Breast epithelium (tissue), 4 donors: ENCODE results near the gene SDE2. TPM values are rescaled to one million over a fixed set of nuclear protein-coding genes. Genes with fewer than 3 reads are reported as not detected.

Experiments
- DNase-seq, 2 donors: peaks; one replicate each; pipeline ENCODE4 v3.0.0-alpha.2; 2019; ENCODE audit warnings: low spot score in 2 of 2
- H3K27ac ChIP-seq, 2 donors: fragments of 200-600 bp; sonication (generic) in 1 of 2; one replicate each; pipeline ENCODE4 v1.5.1; 2016 to 2019; ENCODE audit warnings: mild to moderate bottlenecking in 1 of 2
- H3K27me3 ChIP-seq, 2 donors: fragments of 200-600 bp; sonication (generic) in 1 of 2; one replicate each; pipeline versions ENCODE4 v1.5.1 to v1.6.0; 2017 to 2019; ENCODE audit warnings: control low read depth in 1 of 2, mild to moderate bottlenecking in 1 of 2
- H3K36me3 ChIP-seq: fragments of 200-600 bp; one replicate; pipeline ENCODE4 v1.5.1; 2019
- H3K4me1 ChIP-seq, 2 donors: fragments of 200-600 bp; sonication (generic); one replicate each; pipeline ENCODE4 v1.5.1; 2016 to 2019; ENCODE audit warnings: control low read depth in 1 of 2
- H3K4me3 ChIP-seq, 3 donors: fragments of 200-600 bp; sonication (generic); 1 replicate in 2 of 3; 2 replicates in 1 of 3; pipeline ENCODE4 v1.5.1; 2016 to 2019; ENCODE audit warnings: mild to moderate bottlenecking in 3 of 3, moderate library complexity in 2 of 3
- H3K9me3 ChIP-seq, 2 donors: fragments of 200-600 bp; sonication (generic) in 1 of 2; one replicate each; pipeline ENCODE4 v1.5.1; 2016 to 2019; ENCODE audit warnings: control low read depth in 1 of 2
- CTCF ChIP-seq, 3 donors: fragments of 450-650 bp; IDR thresholded peaks; one replicate each; pipeline ENCODE4 v1.5.1; 2016 to 2017; ENCODE audit warnings: antibody characterized with exemption in 3 of 3, mild to moderate bottlenecking in 3 of 3, moderate library complexity in 3 of 3
- POLR2A ChIP-seq: fragments of 450-650 bp; IDR thresholded peaks from one replicate; pipeline ENCODE4 v1.6.1; 2016; ENCODE audit warnings: antibody characterized with exemption, mild to moderate bottlenecking, moderate library complexity
- POLR2AphosphoS5 ChIP-seq, 3 donors: sonication (generic); formaldehyde crosslinking; IDR thresholded peaks; one replicate each; pipeline ENCODE4 v1.6.1; 2017; ENCODE audit warnings: antibody characterized with exemption in 3 of 3
- intact Hi-C: fragments of 100-400 bp; cut with DNase I; formaldehyde crosslinking; loops from one replicate; pipeline ENCODE4 v1.15.1; 2023; ENCODE audit warnings: low total_unique reads
- total RNA-seq, 3 donors: library from RNA; depleted of rRNA; stranded (reverse); fragments of >200 nt; gene quantifications; one replicate each; pipeline ENCODE4 v1.1.0, GENCODE V29; 2016

SDE2 gene
- total RNA-seq, 3 donors from 2014 or later = 17.6 to 25.3 (median 22.0) TPM

- H3K36me3 ChIP-seq = no peaks in the 10 kb centered on the region
- TF ChIP-seq POLR2AphosphoS5 (IDR thresholded peaks at IDR 0.05) (no peak), CTCF (IDR thresholded peaks at IDR 0.05) (no peak), POLR2A (no peak)
- peaks cover 0 to 4% of the 10 kb centered on the region in 2 donors for H3K4me1 ChIP-seq
- intact Hi-C loops = no loop called here
- no peak overlapping the region for H3K4me3 ChIP-seq
- no peak for DNase-seq
- H3K27me3 ChIP-seq = no peaks in the 10 kb centered on the region
- H3K27ac ChIP-seq = no peak overlapping the region
- no peaks in the 10 kb centered on the region for H3K9me3 ChIP-seq
Observed at GRCh38 chr1:225934711-225935110, 64.4 kb downstream of the SDE2 start.

- no peak for DNase-seq
- Histone ChIP-seq H3K4me3 (no peak overlapping the region), H3K9me3 (no peaks in the 10 kb centered on the region), H3K36me3 (no peaks in the 10 kb centered on the region), H3K27ac (no peak overlapping the region), H3K27me3 (no peaks in the 10 kb centered on the region), H3K4me1 (peaks cover 0 to 4% of the 10 kb centered on the region in 2 donors)
- intact Hi-C loops = no loop called here
- no peak for TF ChIP-seq POLR2A
- no peak for TF ChIP-seq CTCF (IDR thresholded peaks at IDR 0.05)
- no peak for TF ChIP-seq POLR2AphosphoS5 (IDR thresholded peaks at IDR 0.05)
Observed at GRCh38 chr1:225933072-225933471, 66.1 kb downstream of the SDE2 start.

Other genes with a start within 250 kb of the SDE2 start
- gene SRP9, start 221.5 kb downstream of the SDE2 start, total RNA-seq = 100 to 1,000 TPM; 168 to 251 (median 205) TPM
- gene EPHX1, start 189.2 kb downstream of the SDE2 start, total RNA-seq = 100 to 1,000 TPM in 1 of 3 donors, 10 to 100 TPM in 2; 63.6 to 168 (median 67.3) TPM
- 10 to 100 TPM; 69.6 to 88.0 (median 80.6) TPM for gene TMEM63A, start 117.0 kb downstream of the SDE2 start, total RNA-seq
- under 1 TPM in 1 of 3 donors, not detected in 2; 0.48 TPM for gene LEFTY1, start 110.2 kb downstream of the SDE2 start, total RNA-seq
- gene PYCR2, start 75.1 kb downstream of the SDE2 start, total RNA-seq = 10 to 100 TPM; 40.2 to 49.3 (median 47.9) TPM
- under 1 TPM in 2 of 3 donors, not detected in 1; 0.88 to 0.96 TPM for gene LEFTY2, start 58.1 kb downstream of the SDE2 start, total RNA-seq
- 100 to 1,000 TPM; 287 to 603 (median 462) TPM for gene H3-3A, start 63.4 kb upstream of the SDE2 start, total RNA-seq
- gene ACBD3, start 187.4 kb upstream of the SDE2 start, total RNA-seq = 10 to 100 TPM; 52.4 to 63.9 (median 54.4) TPM
- not detected for gene MIXL1, start 224.3 kb upstream of the SDE2 start, total RNA-seq